ENCODE results near the gene MPPED1.

- TF ChIP-seq HDAC1 (CRISPR knock-in tag; IDR thresholded peaks at IDR 0.05) (no peak), GABPB1 (CRISPR knock-in tag; IDR thresholded peaks at IDR 0.05) (no peak), CHD2 (IDR thresholded peaks at IDR 0.05; ENCODE audit: low read depth, low read length) (no peak), RXRA (CRISPR knock-in tag; IDR thresholded peaks at IDR 0.05) (no peak)
Measured at GRCh38 chr22:43533656-43534428, 122.0 kb downstream of the MPPED1 start.
